ENCODE data around the gene SV2B. TPM values are rescaled to one million over a fixed set of nuclear protein-coding genes. Genes with fewer than 3 reads are reported as not detected.
"Not testable (repeated sequence)": the region's sequence is repeated elsewhere in the genome, so short reads cannot be mapped to it uniquely, and the experiment has no call there.

SV2B gene
- 0.67 TPM for polyA plus RNA-seq (ENCODE audit: insufficient read length)
- long read RNA-seq, donor 1 = 0 reads
- long read RNA-seq, donor 2 = 0 reads
- long read RNA-seq, donor 3, full-length matches to known transcripts = 1 of 1 reads
- long read RNA-seq, donor 3, partial matches to known transcripts = 0 of 1 reads
- long read RNA-seq, donor 3, other reads (novel, unspliced or antisense) = 0 of 1 reads
- long read RNA-seq, donor 4 = 0 reads
- long read RNA-seq, donor 5 = 0 reads
- long read RNA-seq, donor 6 = 0 reads
- long read RNA-seq, donor 7 = 0 reads
- long read RNA-seq, donor 8 = 0 reads

GRCh38 chr15:91099995-91100813 lies at the start of gene SV2B:
Gene SV2B (plus strand): TSS chr15:91100257. CDS start chr15:91226264, 126,007 bp downstream.
- DNase-seq = peak; percentile 37

- DNase-seq = no peak
These were observed 48.8 kb upstream of the SV2B start for GRCh38 chr15:91051248-91051647.

- DNase-seq = no peak
These were observed 45.2 kb upstream of the SV2B start for GRCh38 chr15:91054816-91055215.

- peak; percentile 70 for DNase-seq
These were observed 44.3 kb upstream of the SV2B start for GRCh38 chr15:91055548-91056331.

GRCh38 chr15:91061230-91061629 lies 38.8 kb upstream of the SV2B start:
- no peak for DNase-seq

- DNase-seq = no peak
These were observed 38.1 kb upstream of the SV2B start for GRCh38 chr15:91061997-91062396.

GRCh38 chr15:91065505-91065904 lies 34.6 kb upstream of the SV2B start:
- DNase-seq = no peak

GRCh38 chr15:91067036-91067435 lies 33.0 kb upstream of the SV2B start:
- no peak for DNase-seq

- DNase-seq = no peak
These were observed 31.6 kb upstream of the SV2B start for GRCh38 chr15:91068436-91068835.

GRCh38 chr15:91068966-91069365 lies 31.1 kb upstream of the SV2B start:
- no peak for DNase-seq

GRCh38 chr15:91070872-91071271 lies 29.2 kb upstream of the SV2B start:
- DNase-seq = no peak

- DNase-seq = no peak
These were observed 27.9 kb upstream of the SV2B start for GRCh38 chr15:91072161-91072560.

- DNase-seq = no peak
These were observed 27.0 kb upstream of the SV2B start for GRCh38 chr15:91073077-91073476.

GRCh38 chr15:91073768-91074167 lies 26.3 kb upstream of the SV2B start:
- DNase-seq = no peak

- DNase-seq = no peak
These were observed 24.3 kb upstream of the SV2B start for GRCh38 chr15:91075739-91076138.

GRCh38 chr15:91077029-91077428 lies 23.0 kb upstream of the SV2B start:
- no peak for DNase-seq

- not testable (repeated sequence) for DNase-seq
These were observed 6.2 kb upstream of the SV2B start for GRCh38 chr15:91093866-91094265.

GRCh38 chr15:91098451-91098850 lies 1.6 kb upstream of the SV2B start:
- no peak for DNase-seq

GRCh38 chr15:91099616-91099994 lies 452 bp upstream of the SV2B start:
- peak; percentile 8 for DNase-seq

GRCh38 chr15:91100814-91101607 lies 954 bp downstream of the SV2B start:
- no peak for DNase-seq

GRCh38 chr15:91101608-91101920 lies 1.5 kb downstream of the SV2B start:
- DNase-seq = no peak
